Measurements from ENCODE around the gene SLC35F3. TPM values are rescaled to one million over a fixed set of nuclear protein-coding genes. Genes with fewer than 3 reads are reported as not detected.

The SLC35F3 gene
- total and polyA plus RNA-seq, 9 of the 15 experiments (the other 6 are each of a cell fraction or from before 2014, with no cell fraction given) = 0.04 to 0.07 (median 0.04) TPM; not detected in 6

- no peaks in the 10 kb centered on the region; the same call in 1 of the 2 replicates for H4K20me1 ChIP-seq (replicated peaks; ENCODE audit: control insufficient read depth, insufficient read depth, low read length)
- ChIA-PET POLR2A (interaction anchor here (1.5 kb wide), 1 partner anchor 9 kb away, joined by 3 read pairs; no protein-coding TSS in a partner anchor), CTCF (ENCODE audit: low intra/inter-chr PET ratio) (no interaction called here)
- H3K9ac ChIP-seq (ENCODE audit: insufficient read depth in 1 of 2, low read depth in 2 of 2, low read length in 2 of 2) = no peak overlapping the region
- no peaks in the 10 kb centered on the region; a peak in 1 of 5 replicates for H3K27me3 ChIP-seq (ENCODE audit: control insufficient read depth in 2 of 2, insufficient read depth in 2 of 2, low read length in 2 of 2)
- WGBS (ENCODE audit: insufficient coverage, low coverage, missing lambda C conversion rate) = 2% methylated on average over 4 of the region's 4 CpGs
- in situ Hi-C loops (cut with MboI) (no loop called here), intact Hi-C loops (cut with micrococcal nuclease) (no loop called here)
- TF ChIP-seq KLF13 (tag; IDR thresholded peaks at IDR 0.05; ENCODE audit: borderline replicate concordance, low read depth) (no peak), SRSF3 (IDR thresholded peaks at IDR 0.05; ENCODE audit: insufficient read depth, low read length) (no peak), CLOCK (CRISPR knock-in tag; IDR thresholded peaks at IDR 0.05; ENCODE audit: borderline replicate concordance) (no peak), MAFG (tag; conservative IDR thresholded peaks at IDR 0.05) (no peak), JUN (IDR thresholded peaks at IDR 0.05; ENCODE audit: borderline replicate concordance, low read depth, low read length) (no peak), JUN (CRISPR knock-in tag; IDR thresholded peaks at IDR 0.05; ENCODE audit: borderline replicate concordance) (no peak), ZNF41 (CRISPR knock-in tag; conservative IDR thresholded peaks at IDR 0.05) (no peak), KAT7 (CRISPR knock-in tag; IDR thresholded peaks at IDR 0.05; ENCODE audit: borderline replicate concordance) (no peak), ZBED1 (IDR thresholded peaks at IDR 0.05) (no peak), ZNF347 (CRISPR knock-in tag; IDR thresholded peaks at IDR 0.05; ENCODE audit: low read depth) (no peak), HNRNPUL1 (IDR thresholded peaks at IDR 0.05; ENCODE audit: low read length) (no peak), ZNF212 (CRISPR knock-in tag; IDR thresholded peaks at IDR 0.05) (no peak), CBFB (CRISPR knock-in tag; IDR thresholded peaks at IDR 0.05) (no peak), NR2C1 (IDR thresholded peaks at IDR 0.05) (no peak), NR2C1 (tag; IDR thresholded peaks at IDR 0.05) (no peak), MBD2 (IDR thresholded peaks at IDR 0.05; ENCODE audit: borderline replicate concordance, low read depth) (no peak), CGGBP1 (CRISPR knock-in tag; IDR thresholded peaks at IDR 0.05) (no peak), POLR2AphosphoS2 (IDR thresholded peaks at IDR 0.05; ENCODE audit: low read length) (no peak)
- no peaks in the 10 kb centered on the region for H3K79me2 ChIP-seq (ENCODE audit: control insufficient read depth, insufficient read depth, low read length)
- H3K9me3 ChIP-seq (replicated peaks; ENCODE audit: control insufficient read depth, insufficient read depth, low read depth, low read length) = no peaks in the 10 kb centered on the region
- no peak overlapping the region for H3K4me3 ChIP-seq
- no peak overlapping the region for H3K27ac ChIP-seq (ENCODE audit: extremely low read depth, low read depth, low read length)
- no peaks in the 10 kb centered on the region for H3K36me3 ChIP-seq (ENCODE audit: control insufficient read depth, insufficient read depth, low read length)
- no peak overlapping the region for H2AFZ ChIP-seq (ENCODE audit: low read depth, low read length)
- no peak for FAIRE-seq
- DNase-seq (ENCODE audit: extremely low read depth in 1 of 4, low spot score in 3 of 4) = no peak
- no TSS peak for BruUV-seq (replicated peaks)
- no peaks in the 10 kb centered on the region for H3K4me1 ChIP-seq (replicated peaks in 1 of 2; ENCODE audit: control insufficient read depth in 2 of 2, insufficient read depth in 2 of 2, low read length in 2 of 2)
- no peak for ATAC-seq
- no peaks in the 10 kb centered on the region for H3K9me1 ChIP-seq (ENCODE audit: control insufficient read depth, insufficient read depth, low read length)
- H3K4me2 ChIP-seq (ENCODE audit: insufficient read depth, low read length) = no peak overlapping the region
These were observed 45.0 kb upstream of the SLC35F3 start for GRCh38 chr1:233859446-233859845.

Data from K562 (cell line).